Astrocyte of the spinal cord (primary cell): ENCODE results near the gene ASIP.

Experiments used
- DNase-seq: peaks from one replicate; pipeline ENCODE4 v3.0.0; 2011; ENCODE audit warnings: low read depth, low spot score
- H3K4me3 ChIP-seq: 2 replicates; pipeline ENCODE4 v1.5.1; 2011; ENCODE audit warnings: low read depth, mild to moderate bottlenecking, low read length, moderate library complexity
- in situ Hi-C: cut with HindIII; loops from 2 replicates; pipeline ENCODE4 v1.10.0; 2017; ENCODE audit warnings: low sequenced_read_pairs
- TF ChIP-seq, protein P1 (sequence below): IDR thresholded peaks from 2 replicates; pipeline ENCODE4 v1.5.1; 2012; ENCODE audit warnings: low read depth, mild to moderate bottlenecking, low read length, inconsistent platforms

The ASIP gene

DNA sequence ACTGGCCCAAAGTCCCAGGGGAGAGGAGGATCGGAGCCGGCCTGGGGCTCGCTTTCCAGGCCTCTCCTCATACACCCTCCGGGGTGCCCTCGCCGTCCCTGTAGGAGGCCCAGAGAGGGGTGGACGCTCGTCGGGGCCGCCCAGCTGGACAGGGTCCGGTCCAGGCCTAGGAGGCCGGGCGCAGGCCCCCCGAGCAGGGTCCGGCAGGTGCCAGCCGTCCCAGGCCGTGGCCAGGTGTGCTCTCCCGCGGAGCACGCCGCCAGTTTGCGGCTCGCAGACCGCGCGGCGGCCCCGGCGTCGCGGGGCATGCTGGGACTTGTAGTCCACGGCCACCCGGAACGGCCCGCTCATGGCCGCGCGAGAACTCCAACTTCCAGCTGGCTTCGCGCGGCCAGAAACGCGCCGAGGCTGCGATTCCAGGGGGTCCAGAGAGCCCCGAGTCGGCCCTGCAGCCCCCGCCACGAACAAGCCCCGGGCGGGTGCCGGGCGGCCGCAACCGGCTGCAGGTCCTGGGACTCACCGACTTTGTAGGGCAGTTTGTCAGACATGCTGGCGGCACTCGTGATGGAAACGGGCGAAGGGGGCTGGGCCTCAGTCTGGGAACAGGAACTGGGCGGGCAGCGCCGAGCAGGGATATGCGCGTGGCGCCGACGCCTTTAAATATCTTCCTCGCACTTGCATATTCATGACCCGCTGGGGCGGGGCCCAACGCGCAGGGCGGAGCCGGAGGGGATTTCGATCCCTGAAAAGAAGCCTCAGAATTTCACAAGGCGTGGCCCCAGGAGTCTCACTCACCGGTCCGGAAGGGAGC, 61.7 kb downstream of the ASIP start, which contains the start of gene AHCY:
TSS of gene AHCY (minus strand) at position 633 of the 811 bp plus-strand sequence. CDS start at position 548, 85 bp downstream.
- H3K4me3 ChIP-seq = peak within 1 kb of the TSS; percentile 80
- DNase-seq = peak; percentile 97
- in situ Hi-C loops = no loop called here
- TF ChIP-seq, protein P1, sequence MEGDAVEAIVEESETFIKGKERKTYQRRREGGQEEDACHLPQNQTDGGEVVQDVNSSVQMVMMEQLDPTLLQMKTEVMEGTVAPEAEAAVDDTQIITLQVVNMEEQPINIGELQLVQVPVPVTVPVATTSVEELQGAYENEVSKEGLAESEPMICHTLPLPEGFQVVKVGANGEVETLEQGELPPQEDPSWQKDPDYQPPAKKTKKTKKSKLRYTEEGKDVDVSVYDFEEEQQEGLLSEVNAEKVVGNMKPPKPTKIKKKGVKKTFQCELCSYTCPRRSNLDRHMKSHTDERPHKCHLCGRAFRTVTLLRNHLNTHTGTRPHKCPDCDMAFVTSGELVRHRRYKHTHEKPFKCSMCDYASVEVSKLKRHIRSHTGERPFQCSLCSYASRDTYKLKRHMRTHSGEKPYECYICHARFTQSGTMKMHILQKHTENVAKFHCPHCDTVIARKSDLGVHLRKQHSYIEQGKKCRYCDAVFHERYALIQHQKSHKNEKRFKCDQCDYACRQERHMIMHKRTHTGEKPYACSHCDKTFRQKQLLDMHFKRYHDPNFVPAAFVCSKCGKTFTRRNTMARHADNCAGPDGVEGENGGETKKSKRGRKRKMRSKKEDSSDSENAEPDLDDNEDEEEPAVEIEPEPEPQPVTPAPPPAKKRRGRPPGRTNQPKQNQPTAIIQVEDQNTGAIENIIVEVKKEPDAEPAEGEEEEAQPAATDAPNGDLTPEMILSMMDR = no peak

DNA sequence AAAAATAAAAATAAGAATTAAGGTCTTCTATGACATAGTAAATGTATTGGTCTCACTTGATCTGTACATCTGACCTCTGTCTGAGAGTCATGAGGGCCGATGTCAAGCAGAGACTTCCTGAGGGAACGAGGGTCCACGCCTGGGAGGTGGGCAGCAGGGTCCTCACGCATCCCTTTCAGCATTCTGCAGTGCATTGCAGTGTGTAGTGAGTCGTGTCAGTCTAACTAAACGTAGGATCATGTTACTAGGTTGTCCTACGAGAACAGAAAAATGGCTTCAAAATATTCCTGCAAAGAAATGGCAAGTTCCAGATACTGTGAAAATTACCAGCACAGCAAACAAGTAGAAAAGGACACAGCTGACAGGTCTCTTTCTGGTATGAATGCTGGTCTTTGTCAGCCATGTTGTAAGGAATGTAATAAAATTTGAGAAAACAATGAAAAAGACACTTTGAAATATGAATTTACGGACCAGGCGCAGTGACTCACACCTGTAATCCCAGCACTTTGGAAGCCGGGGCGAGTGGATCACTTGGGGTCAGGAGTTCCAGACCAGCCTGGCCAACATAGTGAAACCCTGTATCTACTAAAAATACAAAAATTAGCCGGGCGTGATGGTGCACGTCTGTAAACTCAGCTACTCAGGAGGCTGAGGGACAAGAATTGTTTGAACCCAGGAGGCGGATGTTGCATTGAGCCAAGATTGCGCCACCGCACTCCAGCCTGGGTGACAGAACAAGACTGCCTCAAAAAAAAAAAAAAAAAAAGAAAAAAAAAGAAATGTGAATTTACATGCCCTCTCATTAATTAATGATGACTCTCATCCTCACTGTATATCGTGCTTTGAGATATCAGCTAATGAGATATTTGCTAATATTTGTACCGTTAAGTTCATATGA, 64.4 kb downstream of the ASIP start:
- TF ChIP-seq, protein P1 = no peak
- in situ Hi-C loops = no loop called here
- DNase-seq = no peak
- no peak overlapping the region for H3K4me3 ChIP-seq

DNA sequence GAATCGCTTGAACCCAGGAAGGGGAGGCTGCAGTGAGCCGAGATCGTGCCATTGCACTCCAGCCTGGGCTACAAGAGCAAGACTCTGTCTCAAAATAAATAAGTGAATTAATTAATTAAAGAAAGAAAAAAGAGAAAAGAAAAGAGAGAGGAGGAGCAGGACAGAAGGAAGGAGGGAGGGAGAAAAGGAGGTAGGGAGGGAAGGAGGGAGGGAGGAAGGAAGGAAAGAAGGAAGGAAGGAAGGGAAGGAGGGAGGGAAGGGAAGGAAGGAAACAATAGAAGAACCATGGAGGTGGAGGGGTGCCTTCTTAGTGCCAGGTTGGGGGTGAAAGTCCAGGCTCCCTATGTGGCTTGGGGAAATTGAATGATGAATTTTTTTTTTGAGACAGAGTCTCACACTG, 68.5 kb downstream of the ASIP start:
- in situ Hi-C loops = no loop called here
- TF ChIP-seq, protein P1 = no peak
- DNase-seq = no peak
- H3K4me3 ChIP-seq = no peak overlapping the region

DNA sequence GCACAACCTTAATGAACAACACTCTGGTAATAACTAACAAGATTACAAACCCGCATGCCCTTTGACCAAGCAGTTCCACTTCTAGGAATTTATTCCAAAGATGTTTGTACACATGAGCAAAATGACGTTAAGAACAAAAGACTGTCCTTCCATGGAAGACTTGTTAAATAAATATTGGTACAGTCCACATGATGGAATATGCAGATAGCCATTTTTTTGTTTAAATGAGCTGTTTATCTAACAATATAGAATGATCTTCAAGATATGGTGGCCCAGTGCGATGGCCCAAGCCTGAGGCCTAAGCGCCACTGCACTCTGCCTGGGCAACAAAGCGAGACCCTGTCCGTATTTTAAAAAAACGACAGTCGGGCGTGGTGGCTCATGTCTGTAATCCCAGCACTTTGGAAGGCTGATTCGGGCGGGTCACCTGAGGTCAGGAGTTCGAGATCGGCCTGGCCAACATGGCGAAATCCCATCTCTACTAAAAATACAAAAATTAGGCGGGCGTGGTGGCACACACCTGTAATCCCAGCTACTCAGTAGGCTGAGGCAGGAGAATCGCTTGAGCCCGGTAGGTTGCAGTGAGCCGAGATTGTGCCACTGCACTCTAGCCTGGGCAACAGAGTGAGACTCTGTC, 69.4 kb downstream of the ASIP start:
- DNase-seq = no peak
- H3K4me3 ChIP-seq = no peak overlapping the region
- TF ChIP-seq, protein P1 = no peak
- in situ Hi-C loops = no loop called here

DNA sequence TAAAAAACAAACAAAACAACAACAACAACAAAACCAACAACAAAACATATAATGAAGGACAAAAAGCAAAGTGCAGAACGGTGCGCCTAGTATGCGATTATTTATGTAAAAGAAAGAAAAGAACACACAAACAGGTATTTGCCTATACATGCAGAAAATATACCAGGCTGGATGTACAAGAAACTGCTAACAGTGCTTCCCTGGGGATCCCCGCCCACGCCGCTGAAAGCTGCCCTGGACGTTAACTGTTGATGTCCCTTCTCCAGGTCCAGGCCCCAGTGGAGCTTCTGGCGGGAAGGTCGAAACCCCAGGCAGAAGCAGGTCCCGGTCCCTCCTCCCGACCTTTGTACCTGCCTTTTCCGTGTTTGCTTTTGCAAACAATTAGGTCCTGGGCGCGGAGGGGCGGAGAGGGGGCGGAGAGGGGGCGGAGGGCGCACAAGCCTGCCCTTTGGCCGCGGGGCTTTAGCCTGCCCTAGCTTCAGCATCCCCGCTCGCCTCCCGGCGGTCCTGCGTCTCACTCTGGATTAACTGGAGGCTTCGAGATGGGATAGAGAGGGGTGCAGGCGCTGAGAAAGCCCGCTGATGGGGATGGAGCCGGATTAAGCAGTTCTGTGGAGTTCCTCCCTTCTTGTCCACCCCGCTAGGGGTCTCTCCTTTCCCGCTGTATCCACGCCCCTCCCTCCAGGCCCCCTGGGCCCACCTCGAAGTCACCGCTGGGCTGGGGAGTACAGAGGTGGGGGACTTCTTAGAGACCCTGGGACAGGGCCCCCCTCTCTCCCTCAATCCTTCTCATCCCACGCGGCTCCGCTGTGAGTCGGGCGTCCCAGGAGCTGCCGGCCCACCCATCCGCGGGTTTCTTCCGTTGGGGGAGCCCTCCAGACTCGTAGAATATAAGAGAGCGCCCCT, 70.1 kb downstream of the ASIP start:
- in situ Hi-C loops = no loop called here
- H3K4me3 ChIP-seq = peak overlapping the region; percentile 10
- TF ChIP-seq, protein P1 = peak; percentile 23
- DNase-seq = no peak

DNA sequence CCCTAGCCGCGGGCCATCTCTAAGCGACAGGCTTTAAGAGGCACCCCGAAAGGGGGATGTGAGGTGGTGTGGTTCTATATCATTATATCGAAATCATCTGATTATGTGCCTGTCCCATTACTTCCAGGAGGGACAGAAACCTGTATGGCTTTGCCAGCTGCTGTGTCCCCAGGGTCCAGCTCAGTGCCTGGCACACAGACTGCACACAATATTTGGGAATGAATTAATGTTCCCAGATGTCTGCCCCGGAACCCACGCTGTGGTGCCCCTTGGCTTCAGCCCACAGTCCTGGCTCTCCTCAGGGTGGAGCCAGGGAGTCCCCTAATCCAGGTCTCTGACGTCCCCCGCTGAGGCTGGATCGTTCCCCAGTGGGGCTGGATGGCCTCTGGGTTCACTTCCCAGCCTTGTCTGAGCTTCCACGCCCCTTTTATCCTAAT, 70.8 kb downstream of the ASIP start:
- H3K4me3 ChIP-seq = peak overlapping the region; percentile 10
- TF ChIP-seq, protein P1 = no peak
- in situ Hi-C loops = no loop called here
- no peak for DNase-seq
